ENCODE data around the gene KCNC1. TPM values are rescaled to one million over a fixed set of nuclear protein-coding genes. Genes with fewer than 3 reads are reported as not detected.
A peak's percentile ranks its signal among the peaks of the same experiment; 100 is the strongest.

Gene KCNC1
- total and polyA plus RNA-seq, 2 of the 13 experiments (the other 11 are each of a cell fraction or from before 2014, with no cell fraction given), result 0.01 to 0.04 TPM

GRCh38 chr11:17770048-17770652, 35.6 kb downstream of the KCNC1 start (continued):
- peak; percentile 94 for TF ChIP-seq ZNF280D (CRISPR knock-in tag; IDR thresholded peaks at IDR 0.05)
- TF ChIP-seq KDM6A (CRISPR knock-in tag; IDR thresholded peaks at IDR 0.05; ENCODE audit: low read depth), result peak; percentile 89
- peak; percentile 74 for TF ChIP-seq MAZ (IDR thresholded peaks at IDR 0.05; ENCODE audit: borderline replicate concordance, low read depth, low read length)
- peak; percentile 88 for TF ChIP-seq MAZ (CRISPR knock-in tag; IDR thresholded peaks at IDR 0.05; ENCODE audit: low read depth)
- peak; percentile 57 for TF ChIP-seq PHF8 (CRISPR knock-in tag; IDR thresholded peaks at IDR 0.05)
- no peak for TF ChIP-seq SRSF9 (IDR thresholded peaks at IDR 0.05; ENCODE audit: borderline replicate concordance, insufficient read depth, low read depth, low read length, poor library complexity, severe bottlenecking)
- TF ChIP-seq E2F5 (CRISPR knock-in tag; conservative IDR thresholded peaks at IDR 0.05), result no peak
- TF ChIP-seq ZNF770 (CRISPR knock-in tag; IDR thresholded peaks at IDR 0.05), result peak; percentile 82
- no peak; the same call in 1 of the 2 replicates for TF ChIP-seq TMF1 (CRISPR knock-in tag; IDR thresholded peaks at IDR 0.05; ENCODE audit: low read depth)
- TF ChIP-seq KAT7 (CRISPR knock-in tag; IDR thresholded peaks at IDR 0.05; ENCODE audit: borderline replicate concordance), result 0 out of 2 replicates have a peak, but pooled peaks have one; percentile 48
- no peak for TF ChIP-seq ZNF484 (CRISPR knock-in tag; IDR thresholded peaks at IDR 0.05; ENCODE audit: borderline replicate concordance, low read depth)
- 0 out of 2 replicates have a peak, but pooled peaks have one; percentile 50 for TF ChIP-seq SAFB2 (CRISPR knock-in tag; IDR thresholded peaks at IDR 0.05; ENCODE audit: borderline replicate concordance, low read depth)
- TF ChIP-seq NBN (conservative IDR thresholded peaks at IDR 0.05), result no peak
- 0 out of 2 replicates have a peak, but pooled peaks have one; percentile 77 for TF ChIP-seq ZNF33B (CRISPR knock-in tag; IDR thresholded peaks at IDR 0.05)
- TF ChIP-seq ISL2 (CRISPR knock-in tag; IDR thresholded peaks at IDR 0.05), result peak; percentile 85
- TF ChIP-seq TFE3 (CRISPR knock-in tag; IDR thresholded peaks at IDR 0.05), result peak; percentile 77
- TF ChIP-seq NRL (CRISPR knock-in tag; IDR thresholded peaks at IDR 0.05; ENCODE audit: borderline replicate concordance), result peak; percentile 52; the same call in 1 of the 2 replicates
- peak; percentile 81; the same call in 1 of the 2 replicates for TF ChIP-seq ZNF619 (CRISPR knock-in tag; IDR thresholded peaks at IDR 0.05)
- TF ChIP-seq ZFP36L2 (CRISPR knock-in tag; IDR thresholded peaks at IDR 0.05), result no peak
- TF ChIP-seq MBD4 (IDR thresholded peaks at IDR 0.05; ENCODE audit: borderline replicate concordance, low read length), result no peak
- no peak for TF ChIP-seq IRX3 (CRISPR knock-in tag; IDR thresholded peaks at IDR 0.05; ENCODE audit: borderline replicate concordance, low read depth)

All from HepG2 (cell line).